CD4-positive, alpha-beta memory T cell (primary cell): ENCODE results near the gene SLC8A3. TPM values are rescaled to one million over a fixed set of nuclear protein-coding genes. Genes with fewer than 3 reads are reported as not detected.

ENCODE experiments used
- CTCF ChIA-PET: fragments of 350-600 bp; sonication (Branson Sonifier 250); formaldehyde crosslinking; loops from one replicate; lab custom pipeline; 2021; ENCODE audit warnings: inconsistent platforms; ENCODE audit not compliant: partially characterized antibody; lab: Charles Lee
- POLR2A ChIA-PET: fragments of 350-600 bp; sonication (Branson Sonifier 250); formaldehyde crosslinking; loops from one replicate; lab custom pipeline; 2021; ENCODE audit not compliant: partially characterized antibody; lab: Charles Lee
- DNase-seq, 5 donors: peaks; one replicate each; pipeline versions ENCODE4 v3.0.0 to v3.0.0-alpha.2; 2020 to 2022; ENCODE audit warnings: mixed read lengths in 1 of 5
- H3K27ac ChIP-seq: one replicate; pipeline ENCODE4 v1.7.0; 2013; ENCODE audit warnings: low read depth, low read length
- H3K27me3 ChIP-seq: 2 replicates; pipeline ENCODE4 v1.7.0; 2013; ENCODE audit warnings: mild to moderate bottlenecking, low read length, moderate library complexity; ENCODE audit not compliant: insufficient read depth
- H3K36me3 ChIP-seq: 2 replicates; pipeline ENCODE4 v1.7.0; 2013; ENCODE audit warnings: mild to moderate bottlenecking, low read length, moderate library complexity; ENCODE audit not compliant: insufficient read depth
- H3K4me1 ChIP-seq: 2 replicates; pipeline ENCODE4 v1.7.0; 2013; ENCODE audit warnings: mild to moderate bottlenecking, low read length, moderate library complexity; ENCODE audit not compliant: insufficient read depth
- H3K4me3 ChIP-seq, 2 donors: one replicate each; pipeline ENCODE4 v1.7.0; 2013; ENCODE audit warnings: low read length in 2 of 2, mild to moderate bottlenecking in 1 of 2
- H3K9me3 ChIP-seq, 2 donors: one replicate each; pipeline ENCODE4 v1.7.0; 2013; ENCODE audit warnings: low read length in 2 of 2, control low read depth in 1 of 2; ENCODE audit not compliant: control insufficient read depth in 1 of 2
- H3K27ac Mint-ChIP-seq, 7 donors: one replicate each; pipeline ENCODE4 v1.8.0; 2020 to 2021; ENCODE audit warnings: mixed read lengths in 7 of 7, mild to moderate bottlenecking in 6 of 7, inconsistent platforms in 3 of 7, moderate library complexity in 3 of 7
- H3K27me3 Mint-ChIP-seq, 2 donors: one replicate each; pipeline ENCODE4 v1.8.0; 2020 to 2021; ENCODE audit warnings: mixed read lengths in 2 of 2
- H3K36me3 Mint-ChIP-seq, 2 donors: one replicate each; pipeline ENCODE4 v1.8.0; 2020 to 2021; ENCODE audit warnings: mixed read lengths in 2 of 2, inconsistent platforms in 1 of 2, mild to moderate bottlenecking in 1 of 2
- H3K4me1 Mint-ChIP-seq, 4 donors: one replicate each; pipeline ENCODE4 v1.8.0; 2020 to 2021; ENCODE audit warnings: mixed read lengths in 4 of 4, mild to moderate bottlenecking in 1 of 4
- H3K4me3 Mint-ChIP-seq, 8 donors: one replicate each; pipeline ENCODE4 v1.8.0; 2020 to 2021; ENCODE audit warnings: mixed read lengths in 8 of 8, mild to moderate bottlenecking in 7 of 8, moderate library complexity in 6 of 8, inconsistent platforms in 3 of 8
- H3K9me3 Mint-ChIP-seq, 8 donors: one replicate each; pipeline ENCODE4 v1.8.0; 2020 to 2021; ENCODE audit warnings: mixed read lengths in 8 of 8, mild to moderate bottlenecking in 5 of 8, inconsistent platforms in 3 of 8, moderate library complexity in 1 of 8
- intact Hi-C: fragments of 100-400 bp; cut with micrococcal nuclease; formaldehyde crosslinking; loops from one replicate; pipeline ENCODE4 v1.15.1; 2023
- polyA plus RNA-seq, 2 donors: library from polyadenylated mRNA; unstranded; fragments of 300-500 nt; fragmentation: Illumina TruSeq; gene quantifications; one replicate each; pipeline ENCODE4 v1.2.3, GENCODE V29; 2021
- total RNA-seq, 2 experiments: library from RNA; stranded (reverse); gene quantifications; one replicate each; pipeline ENCODE4 v1.2.3, GENCODE V29; 2021

SLC8A3 gene
- total and polyA plus RNA-seq, 4 experiments from 2014 or later, result not detected

DNA sequence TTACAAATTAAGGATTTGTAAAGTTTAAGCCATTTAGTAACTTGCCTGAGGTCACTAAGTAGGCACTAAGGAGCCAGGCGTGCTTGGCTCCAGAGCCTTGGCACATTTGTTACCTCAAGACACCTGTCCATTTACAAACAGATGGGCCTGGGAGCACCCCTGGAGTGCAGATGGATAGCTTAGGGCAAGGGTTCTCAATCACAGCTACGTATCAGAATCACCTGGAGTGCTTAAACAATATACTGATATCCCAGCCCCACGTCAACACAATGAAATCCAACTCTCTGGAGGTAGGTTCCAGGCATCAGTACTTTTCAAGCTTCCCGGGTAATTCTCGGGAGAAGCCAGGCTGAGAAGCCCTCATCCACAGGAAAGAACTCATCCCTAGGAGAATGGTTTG is 45.4 kb downstream of the SLC8A3 start:
- no peak for DNase-seq
- Mint-ChIP-seq H3K27ac (no peak overlapping the region), H3K27me3 (peaks cover 11 to 24% of the 10 kb centered on the region in 2 donors), H3K36me3 (no peaks in the 10 kb centered on the region), H3K9me3 (no peaks in the 10 kb centered on the region), H3K4me3 (no peak overlapping the region), H3K4me1 (no peaks in the 10 kb centered on the region)
- H3K4me1 ChIP-seq, result no peaks in the 10 kb centered on the region
- ChIA-PET POLR2A (no interaction called here), CTCF (no interaction called here)
- no peaks in the 10 kb centered on the region for H3K9me3 ChIP-seq
- no peaks in the 10 kb centered on the region for H3K36me3 ChIP-seq
- intact Hi-C loops, result no loop called here
- no peaks in the 10 kb centered on the region for H3K27me3 ChIP-seq
- no peak overlapping the region for H3K27ac ChIP-seq
- H3K4me3 ChIP-seq, result no peak overlapping the region

DNA sequence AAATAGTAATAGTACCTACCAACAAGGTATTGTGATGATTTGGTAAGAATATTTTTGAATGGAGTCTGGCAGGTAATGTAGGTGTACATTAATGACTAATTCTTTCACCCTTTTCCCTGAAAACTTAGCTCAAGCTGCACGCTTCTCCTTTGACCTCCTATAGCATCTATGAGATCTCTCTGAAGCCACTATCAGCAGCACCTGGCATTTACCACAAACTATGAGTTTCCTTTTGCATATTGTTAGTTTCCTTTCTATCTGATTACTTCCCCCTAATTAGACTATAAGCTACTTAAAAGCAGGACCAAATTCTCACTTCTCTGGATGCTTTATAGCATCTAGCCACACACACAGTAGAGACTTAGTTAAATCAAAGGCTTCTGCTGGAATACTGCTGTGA is 48.1 kb downstream of the SLC8A3 start:
- Histone ChIP-seq H3K4me3 (no peak overlapping the region), H3K27me3 (no peaks in the 10 kb centered on the region), H3K4me1 (no peaks in the 10 kb centered on the region), H3K27ac (no peak overlapping the region), H3K36me3 (no peaks in the 10 kb centered on the region), H3K9me3 (no peaks in the 10 kb centered on the region)
- CTCF ChIA-PET, result no interaction called here
- Mint-ChIP-seq H3K27ac (no peak overlapping the region), H3K27me3 (peaks cover 9 to 13% of the 10 kb centered on the region in 2 donors), H3K4me3 (no peak overlapping the region), H3K36me3 (no peaks in the 10 kb centered on the region), H3K4me1 (no peaks in the 10 kb centered on the region), H3K9me3 (no peaks in the 10 kb centered on the region)
- intact Hi-C loops, result no loop called here
- POLR2A ChIA-PET, result no interaction called here
- no peak for DNase-seq

DNA sequence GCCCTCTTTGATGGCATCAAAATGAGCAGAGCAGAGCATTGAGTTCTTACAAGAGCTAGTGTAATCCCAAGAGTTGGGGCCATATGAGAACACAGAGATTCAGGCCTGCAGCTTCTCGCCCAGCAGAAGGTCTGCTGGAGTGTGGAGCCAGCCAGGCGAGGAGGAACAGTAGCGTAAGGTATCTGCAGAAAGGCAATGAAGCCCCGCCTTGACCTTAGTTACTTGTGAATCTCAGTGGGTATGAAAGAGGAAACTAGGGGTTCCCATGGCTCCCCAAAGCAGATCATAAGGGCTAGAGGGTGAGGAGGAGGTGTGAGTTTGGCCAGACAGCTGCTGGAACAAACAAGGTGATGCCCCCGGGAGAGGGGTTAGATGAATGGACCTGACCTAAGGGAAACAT is 49.4 kb downstream of the SLC8A3 start:
- intact Hi-C loops, result no loop called here
- no peaks in the 10 kb centered on the region for H3K36me3 ChIP-seq
- H3K4me3 ChIP-seq, result no peak overlapping the region
- DNase-seq, result no peak
- H3K27me3 ChIP-seq, result no peaks in the 10 kb centered on the region
- H3K9me3 ChIP-seq, result no peaks in the 10 kb centered on the region
- Mint-ChIP-seq H3K9me3 (peaks cover 0 to 2% (median 0%) of the 10 kb centered on the region in 8 donors), H3K27ac (no peak overlapping the region), H3K4me3 (no peak overlapping the region), H3K27me3 (peaks cover 9 to 13% of the 10 kb centered on the region in 2 donors), H3K4me1 (no peaks in the 10 kb centered on the region), H3K36me3 (no peaks in the 10 kb centered on the region)
- CTCF ChIA-PET, result no interaction called here
- H3K4me1 ChIP-seq, result no peaks in the 10 kb centered on the region
- H3K27ac ChIP-seq, result no peak overlapping the region
- POLR2A ChIA-PET, result no interaction called here

DNA sequence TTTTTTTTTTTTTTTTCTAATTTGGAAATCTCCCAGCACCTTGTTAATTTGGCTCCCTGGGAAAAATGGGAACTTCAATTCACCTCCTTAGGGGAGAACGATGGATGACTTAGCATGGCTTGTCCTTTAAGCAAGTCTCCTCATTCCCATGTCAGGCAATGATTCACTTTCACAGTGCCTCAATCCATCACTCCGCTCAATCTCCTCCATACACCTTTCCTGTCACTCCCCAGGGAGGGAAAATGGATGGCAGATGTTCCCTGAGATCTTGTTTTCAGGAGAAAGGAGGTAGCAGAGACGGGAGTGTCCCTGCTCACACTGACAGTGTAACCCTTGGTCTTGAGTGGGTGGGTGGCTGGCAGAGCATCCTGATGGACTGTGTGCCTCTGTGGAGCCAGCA is 51.0 kb downstream of the SLC8A3 start:
- Histone ChIP-seq H3K4me1 (no peaks in the 10 kb centered on the region), H3K9me3 (no peaks in the 10 kb centered on the region), H3K36me3 (no peaks in the 10 kb centered on the region), H3K27me3 (no peaks in the 10 kb centered on the region), H3K4me3 (no peak overlapping the region), H3K27ac (no peak overlapping the region)
- ChIA-PET POLR2A (no interaction called here), CTCF (interaction anchor here (1.0 kb wide), 1 partner anchor 8 kb away, joined by 3 read pairs; no protein-coding TSS in a partner anchor)
- intact Hi-C loops, result no loop called here
- Mint-ChIP-seq H3K9me3 (peaks cover 0 to 2% (median 0%) of the 10 kb centered on the region in 8 donors), H3K27me3 (peaks cover 10 to 17% of the 10 kb centered on the region in 2 donors), H3K4me3 (no peak overlapping the region), H3K36me3 (no peaks in the 10 kb centered on the region), H3K4me1 (no peaks in the 10 kb centered on the region), H3K27ac (no peak overlapping the region)
- DNase-seq, result no peak

DNA sequence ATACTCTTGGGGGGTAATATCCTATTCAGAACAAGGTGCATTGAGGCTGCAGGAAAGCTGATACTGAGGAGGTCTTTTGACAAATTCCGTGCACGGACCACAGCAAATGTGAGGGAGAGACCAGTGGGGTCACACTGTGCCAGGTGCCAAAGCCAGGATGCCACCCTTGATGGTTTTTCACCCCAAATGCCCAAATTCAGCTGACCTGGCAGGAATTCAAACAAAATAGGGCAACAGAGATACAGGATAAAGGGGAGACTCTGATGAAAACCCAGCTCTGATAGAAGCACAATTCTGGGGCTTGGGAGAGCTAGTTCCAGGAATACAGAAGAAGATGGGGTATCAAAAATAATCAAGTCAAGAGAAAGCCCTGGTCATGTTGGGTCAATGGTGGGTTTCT is 55.3 kb downstream of the SLC8A3 start:
- intact Hi-C loops, result no loop called here
- Mint-ChIP-seq H3K9me3 (peaks cover 0 to 2% (median 0%) of the 10 kb centered on the region in 8 donors), H3K4me3 (no peak overlapping the region), H3K27me3 (peaks cover 19 to 21% of the 10 kb centered on the region in 2 donors), H3K27ac (no peak overlapping the region), H3K4me1 (no peaks in the 10 kb centered on the region), H3K36me3 (no peaks in the 10 kb centered on the region)
- Histone ChIP-seq H3K27ac (no peak overlapping the region), H3K36me3 (no peaks in the 10 kb centered on the region), H3K4me1 (no peaks in the 10 kb centered on the region), H3K27me3 (no peaks in the 10 kb centered on the region), H3K9me3 (no peaks in the 10 kb centered on the region), H3K4me3 (no peak overlapping the region)
- ChIA-PET POLR2A (no interaction called here), CTCF (no interaction called here)
- DNase-seq, result no peak

DNA sequence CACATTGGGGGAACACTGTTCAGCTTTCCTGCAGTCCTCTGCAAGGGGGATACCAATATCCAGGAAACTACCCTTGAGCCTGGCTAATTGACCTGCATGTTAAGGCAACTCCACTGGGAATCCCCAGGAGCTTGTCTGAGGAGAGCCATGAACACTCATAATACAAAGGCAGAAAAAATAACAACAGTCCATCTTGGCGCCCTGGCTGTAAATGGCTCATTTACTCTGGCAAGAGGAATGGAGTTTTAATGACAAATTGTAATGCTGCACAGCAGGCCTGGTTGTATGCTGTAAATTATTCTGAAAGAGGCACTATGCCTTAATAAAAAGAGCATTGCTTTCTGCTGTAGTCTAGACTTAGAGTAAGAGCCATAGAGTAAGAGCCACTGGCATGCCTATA is 58.3 kb downstream of the SLC8A3 start:
- no peak overlapping the region for H3K27ac Mint-ChIP-seq
- POLR2A ChIA-PET, result no interaction called here
- Histone ChIP-seq H3K4me1 (no peaks in the 10 kb centered on the region), H3K27ac (no peak overlapping the region), H3K27me3 (no peaks in the 10 kb centered on the region), H3K9me3 (no peaks in the 10 kb centered on the region), H3K4me3 (no peak overlapping the region), H3K36me3 (no peaks in the 10 kb centered on the region)
- H3K4me1 Mint-ChIP-seq, result no peaks in the 10 kb centered on the region
- peaks cover 0 to 3% (median 0%) of the 10 kb centered on the region in 8 donors for H3K9me3 Mint-ChIP-seq
- no peaks in the 10 kb centered on the region for H3K36me3 Mint-ChIP-seq
- H3K4me3 Mint-ChIP-seq, result no peak overlapping the region
- peaks cover 19 to 21% of the 10 kb centered on the region in 2 donors for H3K27me3 Mint-ChIP-seq
- DNase-seq, result no peak
- CTCF ChIA-PET, result no interaction called here
- intact Hi-C loops, result no loop called here

DNA sequence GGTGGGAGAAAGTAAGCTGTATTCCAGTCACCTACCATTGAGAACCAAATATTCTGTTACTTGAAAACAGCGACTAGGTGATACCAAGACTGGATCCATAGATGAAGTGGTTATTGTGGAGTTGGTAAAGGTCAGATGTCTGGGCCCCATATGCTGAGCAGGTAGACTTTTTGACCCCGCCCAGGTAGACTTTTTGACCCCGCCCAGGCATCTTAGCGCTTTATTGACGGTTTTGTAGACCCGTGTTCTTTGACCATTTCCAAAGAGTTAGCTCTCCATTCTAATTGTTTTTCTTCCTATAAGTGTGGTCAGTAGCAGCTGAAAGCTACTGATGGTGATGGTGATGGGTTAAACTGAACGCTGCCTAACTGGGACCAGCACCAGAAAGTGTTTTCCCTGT is 61.6 kb downstream of the SLC8A3 start:
- Histone ChIP-seq H3K27ac (no peak overlapping the region), H3K36me3 (no peaks in the 10 kb centered on the region), H3K4me3 (no peak overlapping the region), H3K27me3 (no peaks in the 10 kb centered on the region), H3K4me1 (no peaks in the 10 kb centered on the region), H3K9me3 (no peaks in the 10 kb centered on the region)
- CTCF ChIA-PET, result no interaction called here
- H3K4me1 Mint-ChIP-seq, result no peaks in the 10 kb centered on the region
- peaks cover 13 to 20% of the 10 kb centered on the region in 2 donors for H3K27me3 Mint-ChIP-seq
- H3K27ac Mint-ChIP-seq, result no peak overlapping the region
- H3K9me3 Mint-ChIP-seq, result peaks cover 0 to 3% (median 0%) of the 10 kb centered on the region in 8 donors
- H3K4me3 Mint-ChIP-seq, result no peak overlapping the region
- H3K36me3 Mint-ChIP-seq, result no peaks in the 10 kb centered on the region
- DNase-seq, result no peak
- POLR2A ChIA-PET, result no interaction called here
- intact Hi-C loops, result no loop called here

DNA sequence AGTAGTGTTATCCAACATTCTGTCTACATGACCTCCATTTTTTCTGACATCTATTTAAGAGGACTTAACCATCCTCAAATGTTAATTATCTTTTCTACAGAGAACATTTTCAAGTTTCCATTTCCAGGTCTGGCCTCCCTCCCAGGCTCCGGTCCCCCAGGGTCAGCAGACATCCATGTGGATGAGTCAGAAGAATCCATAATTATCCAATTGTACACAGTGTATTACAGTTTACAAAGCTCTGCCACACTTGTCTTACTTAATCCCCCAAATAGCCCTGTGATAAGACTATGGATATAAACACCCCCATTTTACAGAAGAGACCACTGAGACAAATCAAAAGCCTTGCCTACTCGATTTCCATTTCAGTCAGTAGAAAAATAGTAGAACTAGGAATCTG is 65.0 kb downstream of the SLC8A3 start:
- no peaks in the 10 kb centered on the region for H3K36me3 Mint-ChIP-seq
- DNase-seq, result no peak

More for the DNA sequence above, 65.0 kb downstream of the SLC8A3 start:
- Mint-ChIP-seq H3K4me3 (no peak overlapping the region), H3K9me3 (peaks cover 0 to 3% (median 0%) of the 10 kb centered on the region in 8 donors), H3K27ac (no peak overlapping the region), H3K27me3 (peaks cover 5 to 13% of the 10 kb centered on the region in 2 donors), H3K4me1 (no peaks in the 10 kb centered on the region)
- no peaks in the 10 kb centered on the region for H3K27me3 ChIP-seq
- CTCF ChIA-PET, result no interaction called here
- intact Hi-C loops, result no loop called here
- POLR2A ChIA-PET, result no interaction called here
- no peaks in the 10 kb centered on the region for H3K4me1 ChIP-seq
- H3K27ac ChIP-seq, result no peak overlapping the region
- no peak overlapping the region for H3K4me3 ChIP-seq
- H3K36me3 ChIP-seq, result no peaks in the 10 kb centered on the region
- H3K9me3 ChIP-seq, result no peaks in the 10 kb centered on the region
